Measurements from ENCODE around the gene RBM18. TPM values are rescaled to one million over a fixed set of nuclear protein-coding genes. Genes with fewer than 3 reads are reported as not detected.

The RBM18 gene
- total RNA-seq, 3 donors from 2014 or later (not counting 1 experiment from before 2014, with no cell fraction given) = 24.9 to 30.9 (median 29.7) TPM

- ATAC-seq = no peak
- Histone ChIP-seq H3K27ac (ENCODE audit: low read length) (no peak overlapping the region), H3K27me3 (ENCODE audit: control insufficient read depth, insufficient read depth, low read length) (peaks cover 25% of the 10 kb centered on the region), H3K4me3 (ENCODE audit: low read length) (no peak overlapping the region), H3K36me3 (ENCODE audit: control insufficient read depth, insufficient read depth, low read length) (no peaks in the 10 kb centered on the region), H3K9me3 (ENCODE audit: control insufficient read depth, insufficient read depth, low read length) (no peaks in the 10 kb centered on the region), H3K4me1 (ENCODE audit: control insufficient read depth, insufficient read depth, low read length) (peaks cover 3% of the 10 kb centered on the region)
- H3K36me3 Mint-ChIP-seq = no peaks in the 10 kb centered on the region
- no peaks in the 10 kb centered on the region for H3K9me3 Mint-ChIP-seq
- DNase-seq = no peak
- H3K4me1 Mint-ChIP-seq = peaks cover 0 to 6% of the 10 kb centered on the region in 2 donors
- peaks cover 43 to 51% of the 10 kb centered on the region in 2 donors for H3K27me3 Mint-ChIP-seq (ENCODE audit: low read depth in 2 of 2)
- no peak overlapping the region for H3K27ac Mint-ChIP-seq
- H3K4me3 Mint-ChIP-seq = no peak overlapping the region
- TF ChIP-seq, protein P1, sequence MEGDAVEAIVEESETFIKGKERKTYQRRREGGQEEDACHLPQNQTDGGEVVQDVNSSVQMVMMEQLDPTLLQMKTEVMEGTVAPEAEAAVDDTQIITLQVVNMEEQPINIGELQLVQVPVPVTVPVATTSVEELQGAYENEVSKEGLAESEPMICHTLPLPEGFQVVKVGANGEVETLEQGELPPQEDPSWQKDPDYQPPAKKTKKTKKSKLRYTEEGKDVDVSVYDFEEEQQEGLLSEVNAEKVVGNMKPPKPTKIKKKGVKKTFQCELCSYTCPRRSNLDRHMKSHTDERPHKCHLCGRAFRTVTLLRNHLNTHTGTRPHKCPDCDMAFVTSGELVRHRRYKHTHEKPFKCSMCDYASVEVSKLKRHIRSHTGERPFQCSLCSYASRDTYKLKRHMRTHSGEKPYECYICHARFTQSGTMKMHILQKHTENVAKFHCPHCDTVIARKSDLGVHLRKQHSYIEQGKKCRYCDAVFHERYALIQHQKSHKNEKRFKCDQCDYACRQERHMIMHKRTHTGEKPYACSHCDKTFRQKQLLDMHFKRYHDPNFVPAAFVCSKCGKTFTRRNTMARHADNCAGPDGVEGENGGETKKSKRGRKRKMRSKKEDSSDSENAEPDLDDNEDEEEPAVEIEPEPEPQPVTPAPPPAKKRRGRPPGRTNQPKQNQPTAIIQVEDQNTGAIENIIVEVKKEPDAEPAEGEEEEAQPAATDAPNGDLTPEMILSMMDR (IDR thresholded peaks at IDR 0.05) = no peak
- WGBS (ENCODE audit: insufficient coverage) = 92% methylated on average over 51 of the region's 51 CpGs
- intact Hi-C loops (cut with micrococcal nuclease) = no loop called here
These were observed 38.4 kb downstream of the RBM18 start for GRCh38 chr9:122226142-122226757.

GRCh38 chr9:122225312-122226141, 39.1 kb downstream of the RBM18 start:
- H3K27me3 ChIP-seq (ENCODE audit: control insufficient read depth, insufficient read depth, low read length) = peaks cover 30% of the 10 kb centered on the region
- H3K36me3 ChIP-seq (ENCODE audit: control insufficient read depth, insufficient read depth, low read length) = no peaks in the 10 kb centered on the region
- Mint-ChIP-seq H3K4me3 (no peak overlapping the region), H3K4me1 (peaks cover 0 to 6% of the 10 kb centered on the region in 2 donors), H3K36me3 (no peaks in the 10 kb centered on the region), H3K9me3 (no peaks in the 10 kb centered on the region), H3K27me3 (ENCODE audit: low read depth in 2 of 2) (peaks cover 49 to 53% of the 10 kb centered on the region in 2 donors), H3K27ac (no peak overlapping the region)
- no peak for DNase-seq
- H3K27ac ChIP-seq (ENCODE audit: low read length) = no peak overlapping the region
- ATAC-seq = no peak
- H3K4me3 ChIP-seq (ENCODE audit: low read length) = no peak overlapping the region
- WGBS (ENCODE audit: insufficient coverage) = 90% methylated on average over 51 of the region's 51 CpGs
- no peaks in the 10 kb centered on the region for H3K9me3 ChIP-seq (ENCODE audit: control insufficient read depth, insufficient read depth, low read length)
- TF ChIP-seq, protein P1 (IDR thresholded peaks at IDR 0.05) = no peak
- H3K4me1 ChIP-seq (ENCODE audit: control insufficient read depth, insufficient read depth, low read length) = peaks cover 3% of the 10 kb centered on the region
- intact Hi-C loops (cut with micrococcal nuclease) = no loop called here

DNA sequence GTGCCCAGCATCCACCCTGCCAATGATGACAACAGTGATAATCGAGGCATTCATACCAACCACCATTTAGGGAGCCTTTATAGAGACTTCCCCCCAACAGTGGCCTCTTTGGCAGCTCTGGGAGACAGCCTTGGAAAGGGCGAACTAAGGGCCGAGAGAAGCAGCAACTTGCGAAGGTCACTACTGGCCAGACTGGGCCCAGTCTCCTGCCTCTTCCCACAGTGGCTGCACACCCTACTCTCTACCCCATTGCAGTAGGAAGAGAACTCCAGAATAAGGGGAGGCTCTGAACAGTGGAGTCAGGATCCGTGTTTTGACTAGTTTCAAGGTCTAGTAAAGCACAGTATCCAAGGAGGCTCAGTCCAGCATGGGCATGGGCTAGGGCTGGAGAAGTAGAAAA, 41.2 kb downstream of the RBM18 start:
- peaks cover 17 to 20% of the 10 kb centered on the region in 2 donors for H3K4me1 Mint-ChIP-seq
- no peak overlapping the region for H3K27ac Mint-ChIP-seq
- H3K4me1 ChIP-seq (ENCODE audit: control insufficient read depth, insufficient read depth, low read length) = peaks cover 21% of the 10 kb centered on the region
- H3K9me3 ChIP-seq (ENCODE audit: control insufficient read depth, insufficient read depth, low read length) = no peaks in the 10 kb centered on the region
- peaks cover 68 to 73% of the 10 kb centered on the region in 2 donors for H3K27me3 Mint-ChIP-seq (ENCODE audit: low read depth in 2 of 2)
- no peak overlapping the region for H3K27ac ChIP-seq (ENCODE audit: low read length)
- 91% methylated on average over 5 of the region's 5 CpGs for WGBS (ENCODE audit: insufficient coverage)
- no peaks in the 10 kb centered on the region for H3K36me3 Mint-ChIP-seq
- DNase-seq (no peak), ATAC-seq (no peak)
- intact Hi-C loops (cut with micrococcal nuclease) = no loop called here
- H3K9me3 Mint-ChIP-seq = no peaks in the 10 kb centered on the region
- no peak overlapping the region for H3K4me3 ChIP-seq (ENCODE audit: low read length)
- TF ChIP-seq, protein P1 (IDR thresholded peaks at IDR 0.05) = no peak
- no peak overlapping the region for H3K4me3 Mint-ChIP-seq
- peaks cover 35% of the 10 kb centered on the region for H3K27me3 ChIP-seq (ENCODE audit: control insufficient read depth, insufficient read depth, low read length)
- no peaks in the 10 kb centered on the region for H3K36me3 ChIP-seq (ENCODE audit: control insufficient read depth, insufficient read depth, low read length)

Measured in natural killer cell (primary cell).